GM19193 (cell line): ENCODE data around the gene DENND2C.

Source experiments
- POLR2A ChIP-seq: IDR thresholded peaks from 4 replicates; pipeline ENCODE4 v1.6.1; 2011; ENCODE audit not compliant: insufficient read depth, insufficient read length; ENCODE audit errors: extremely low read depth

Gene DENND2C

DNA sequence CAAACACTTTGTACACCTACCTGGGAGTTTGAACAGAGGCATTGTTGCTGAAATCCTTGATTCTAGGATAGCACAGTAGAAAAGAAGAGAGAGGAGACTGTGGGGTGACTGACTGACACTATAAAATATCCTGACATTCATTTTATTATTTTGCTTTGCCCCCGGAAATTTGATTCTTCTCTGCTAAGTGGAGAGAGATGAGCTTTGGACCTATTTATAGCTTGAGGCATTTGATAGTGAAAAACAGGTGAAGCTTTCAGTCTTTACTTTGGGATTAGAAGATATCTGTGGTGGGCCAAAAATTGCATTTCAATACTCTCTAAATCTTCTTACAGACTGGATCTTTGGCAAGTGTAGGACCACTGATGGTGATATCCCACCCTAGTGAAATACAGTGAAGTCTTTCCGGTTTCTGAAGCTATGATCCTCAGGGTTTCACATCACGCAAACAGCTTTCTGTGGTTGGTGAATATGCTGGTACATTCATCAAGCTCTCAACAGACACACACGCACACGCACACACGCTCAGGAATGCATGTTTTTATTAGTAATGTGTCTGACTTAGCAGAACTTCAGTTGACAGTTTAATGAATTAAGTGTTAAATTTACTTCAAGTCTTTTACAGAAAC is 25.7 kb upstream of the DENND2C start, which contains the start of gene AMPD1:
TSS of gene AMPD1 (minus strand) at position 117 of the 629 bp plus-strand sequence. CDS start at position 42, 75 bp downstream.
- TF ChIP-seq POLR2A: no peak

GRCh38 chr1:114694540-114695310 is 24.9 kb upstream of the DENND2C start:
- no peak for TF ChIP-seq POLR2A

- TF ChIP-seq POLR2A: no peak
These were observed 23.1 kb upstream of the DENND2C start for GRCh38 chr1:114692947-114693346.

DNA sequence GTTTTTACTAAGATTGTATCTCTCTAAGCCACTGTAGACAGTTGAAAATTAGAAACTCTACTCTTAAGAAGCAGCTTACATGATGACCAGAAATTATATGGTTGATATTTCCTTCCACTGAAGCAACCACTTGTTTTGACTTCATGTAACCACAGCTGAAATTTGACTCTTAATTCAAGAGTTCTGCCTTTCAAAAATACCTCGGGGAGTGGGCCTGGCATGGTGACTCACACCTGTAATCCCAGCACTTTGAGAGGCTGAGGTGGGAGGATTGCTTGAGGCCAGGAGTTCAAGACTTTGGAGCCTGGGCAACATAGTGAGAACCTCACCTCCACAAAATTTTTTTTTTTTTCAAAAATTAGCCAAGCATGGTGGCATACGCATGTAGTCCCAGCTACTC is 21.2 kb upstream of the DENND2C start:
- no peak for TF ChIP-seq POLR2A

DNA sequence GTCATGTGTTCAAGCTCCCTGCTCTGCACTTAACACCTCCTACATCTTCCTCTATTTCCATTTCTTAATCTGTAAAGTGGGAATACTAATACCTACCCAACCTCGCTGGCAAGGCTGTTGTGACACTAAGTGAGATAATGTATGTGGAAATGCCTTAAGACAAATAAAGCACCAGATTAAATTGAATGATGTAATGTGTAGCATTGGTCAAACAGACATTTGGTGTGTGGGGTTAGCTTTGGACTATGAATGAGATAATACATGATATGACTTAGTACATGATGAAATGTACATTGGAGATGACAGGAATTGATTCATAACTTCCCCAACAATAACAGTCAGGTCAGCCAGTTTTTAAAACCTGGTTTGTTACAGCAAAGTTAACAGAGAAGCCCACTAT is 20.3 kb upstream of the DENND2C start:
- TF ChIP-seq POLR2A: no peak

GRCh38 chr1:114688526-114688925 is 18.7 kb upstream of the DENND2C start:
- no peak for TF ChIP-seq POLR2A

GRCh38 chr1:114685851-114686250 is 16.0 kb upstream of the DENND2C start:
- no peak for TF ChIP-seq POLR2A

- no peak for TF ChIP-seq POLR2A
These were observed 7.8 kb upstream of the DENND2C start for GRCh38 chr1:114677691-114678090.

DNA sequence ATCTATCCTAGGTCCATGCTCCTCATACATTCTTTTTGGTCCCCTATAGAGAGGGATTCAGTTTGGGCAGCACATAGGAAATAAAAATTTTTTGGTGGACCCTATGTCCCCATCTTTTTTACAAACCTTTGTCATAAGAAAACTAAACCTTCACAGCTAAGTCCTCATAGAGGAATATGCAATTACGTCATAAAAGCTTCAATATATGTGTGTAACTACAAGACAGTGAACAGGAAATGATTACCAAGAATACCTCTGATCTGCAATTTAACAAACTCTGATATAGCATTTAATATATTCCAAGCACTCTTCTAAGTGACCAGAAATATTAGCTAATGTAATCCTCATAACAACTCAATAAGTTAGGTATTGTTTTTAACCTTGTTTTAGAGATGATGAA is 6.3 kb upstream of the DENND2C start:
- no peak for TF ChIP-seq POLR2A

GRCh38 chr1:114671939-114672275 is 2.1 kb upstream of the DENND2C start:
- TF ChIP-seq POLR2A: no peak

- no peak for TF ChIP-seq POLR2A
These were observed 1.4 kb upstream of the DENND2C start for GRCh38 chr1:114671011-114671938.

GRCh38 chr1:114670083-114671010 is 498 bp upstream of the DENND2C start:
- TF ChIP-seq POLR2A: no peak

DNA sequence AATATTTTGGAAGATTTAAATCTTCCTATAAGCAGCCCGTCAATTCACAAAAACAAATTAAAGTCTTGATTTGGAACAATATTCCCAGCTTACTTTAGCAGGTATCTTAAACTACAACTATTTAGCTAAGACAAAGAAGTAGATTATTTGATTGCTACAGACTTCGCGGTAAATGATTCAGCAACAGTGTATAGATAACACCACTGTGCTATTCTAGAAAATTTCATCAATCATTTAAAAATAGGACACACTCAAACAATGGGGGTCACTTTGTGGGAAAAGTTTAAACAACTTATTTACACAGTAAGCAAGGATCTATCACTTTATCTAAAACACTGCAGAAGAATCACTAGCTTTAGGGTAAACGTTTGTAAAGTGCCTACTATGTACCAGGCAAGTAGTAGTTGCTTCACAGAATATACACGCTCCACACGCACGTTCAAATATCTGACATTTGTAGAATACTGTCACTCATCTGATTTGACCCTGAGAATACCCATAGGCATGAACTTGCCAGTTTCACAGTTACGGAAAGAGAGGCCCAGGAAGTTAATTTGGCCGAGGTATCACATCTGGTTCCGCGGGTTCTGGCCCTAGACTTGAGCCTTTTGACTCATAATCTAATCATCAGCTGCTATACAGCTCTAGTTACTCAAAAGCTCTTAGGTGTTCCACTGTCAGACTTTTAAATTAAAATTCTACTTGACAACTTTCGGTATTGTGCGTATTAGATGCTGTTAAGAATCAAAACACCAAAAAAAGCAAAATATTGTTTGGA is 876 bp downstream of the DENND2C start:
- no peak for TF ChIP-seq POLR2A
